ENCODE data around the gene NELFB.

The NELFB gene

GRCh38 chr9:137298401-137299202, 43.5 kb downstream of the NELFB start:
- no peaks in the 10 kb centered on the region for H3K36me3 ChIP-seq
- peaks cover 4 to 69% (median 44%) of the 10 kb centered on the region in 4 donors for H3K4me1 ChIP-seq
- no peak for DNase-seq
- intact Hi-C loops (cut with DNase I; ENCODE audit: low total_unique reads), result no loop called here
- H3K27me3 ChIP-seq, result peaks cover 10 to 93% of the 10 kb centered on the region in 2 donors
- peaks cover 0 to 6% (median 0%) of the 10 kb centered on the region in 3 donors for H3K9me3 ChIP-seq
- H3K4me3 ChIP-seq, result peak overlapping the region; percentile 3 to 21
- H3K27ac ChIP-seq, result no peak overlapping the region
- TF ChIP-seq CTCF (IDR thresholded peaks at IDR 0.05), result no peak

- Histone ChIP-seq H3K36me3 (no peaks in the 10 kb centered on the region), H3K27me3 (peaks cover 10 to 93% of the 10 kb centered on the region in 2 donors), H3K4me1 (peaks cover 4 to 73% (median 44%) of the 10 kb centered on the region in 4 donors), H3K4me3 (peak overlapping the region; percentile 3 to 21), H3K27ac (no peak overlapping the region), H3K9me3 (peaks cover 0 to 3% (median 0%) of the 10 kb centered on the region in 3 donors)
- no peak for DNase-seq
- TF ChIP-seq CTCF (IDR thresholded peaks at IDR 0.05), result no peak
- intact Hi-C loops (cut with DNase I; ENCODE audit: low total_unique reads), result no loop called here
Measured at GRCh38 chr9:137299203-137299565, 44.1 kb downstream of the NELFB start.

GRCh38 chr9:137299938-137300337, 44.8 kb downstream of the NELFB start:
- Histone ChIP-seq H3K4me3 (peak overlapping the region in 1 of 2 donors; percentile 40), H3K27ac (no peak overlapping the region), H3K9me3 (no peaks in the 10 kb centered on the region), H3K27me3 (peaks cover 10 to 93% of the 10 kb centered on the region in 2 donors), H3K36me3 (no peaks in the 10 kb centered on the region), H3K4me1 (peaks cover 4 to 77% (median 45%) of the 10 kb centered on the region in 4 donors)
- no peak for DNase-seq
- intact Hi-C loops (cut with DNase I; ENCODE audit: low total_unique reads), result no loop called here
- TF ChIP-seq CTCF (IDR thresholded peaks at IDR 0.05), result no peak

- Histone ChIP-seq H3K27ac (no peak overlapping the region), H3K4me1 (peaks cover 4 to 77% (median 47%) of the 10 kb centered on the region in 4 donors), H3K36me3 (no peaks in the 10 kb centered on the region), H3K9me3 (no peaks in the 10 kb centered on the region), H3K4me3 (peak overlapping the region; percentile 40 to 49), H3K27me3 (peaks cover 10 to 93% of the 10 kb centered on the region in 2 donors)
- intact Hi-C loops (cut with DNase I; ENCODE audit: low total_unique reads), result no loop called here
- TF ChIP-seq CTCF (IDR thresholded peaks at IDR 0.05), result no peak
- no peak for DNase-seq
Measured at GRCh38 chr9:137300567-137301080, 45.5 kb downstream of the NELFB start.

GRCh38 chr9:137301081-137301947, 46.2 kb downstream of the NELFB start:
- DNase-seq, result no peak
- peaks cover 10 to 93% of the 10 kb centered on the region in 2 donors for H3K27me3 ChIP-seq
- intact Hi-C loops (cut with DNase I; ENCODE audit: low total_unique reads), result no loop called here
- peaks cover 4 to 77% (median 47%) of the 10 kb centered on the region in 4 donors for H3K4me1 ChIP-seq
- TF ChIP-seq CTCF (IDR thresholded peaks at IDR 0.05), result no peak
- H3K9me3 ChIP-seq, result no peaks in the 10 kb centered on the region
- H3K36me3 ChIP-seq, result no peaks in the 10 kb centered on the region
- H3K27ac ChIP-seq, result no peak overlapping the region
- peak overlapping the region; percentile 40 to 49 for H3K4me3 ChIP-seq
